H1 (cell line): ENCODE measurements around the gene ACTN4. TPM values are rescaled to one million over a fixed set of nuclear protein-coding genes. Genes with fewer than 3 reads are reported as not detected.

ENCODE experiments used
- CTCF ChIA-PET: fragments of 300-600 bp; sonication (Branson Sonifier 250); formaldehyde crosslinking; loops from one replicate; lab custom pipeline; 2021; ENCODE audit not compliant: partially characterized antibody; lab: Charles Lee
- POLR2A ChIA-PET: fragments of 300-600 bp; sonication (Branson Sonifier 250); formaldehyde crosslinking; loops from one replicate; lab custom pipeline; 2021; ENCODE audit warnings: inconsistent platforms; ENCODE audit not compliant: partially characterized antibody; lab: Charles Lee
- DNase-seq, 2 experiments: peaks; one replicate each; pipeline versions ENCODE4 v3.0.0 to v3.0.0-alpha.2; 2010 to 2022; ENCODE audit warnings: low spot score in 2 of 2, low read depth in 1 of 2, mixed read lengths in 1 of 2
- FAIRE-seq: peaks from 2 replicates; lab custom pipeline; 2011; peaks lifted over from hg19 to GRCh38; lab: Jason Lieb, UNC
- H2AFZ ChIP-seq: 2 replicates; pipeline ENCODE4 v1.8.1; 2012; ENCODE audit warnings: low read length, inconsistent platforms
- H2AK5ac ChIP-seq: 2 replicates; pipeline ENCODE4 v1.6.1; 2013; ENCODE audit warnings: low read depth, low read length
- H2BK120ac ChIP-seq: replicated peaks from 2 replicates; pipeline ENCODE3; 2013; ENCODE audit warnings: low read depth, low read length, inconsistent platforms
- H2BK12ac ChIP-seq: 2 replicates; pipeline ENCODE4 v1.6.1; 2013; ENCODE audit warnings: low read depth, low read length
- H2BK15ac ChIP-seq: 2 replicates; pipeline ENCODE4 v1.6.1; 2013; ENCODE audit warnings: low read length
- H2BK20ac ChIP-seq: 2 replicates; pipeline ENCODE4 v1.6.1; 2013; ENCODE audit warnings: low read length
- H2BK5ac ChIP-seq: 2 replicates; pipeline ENCODE4 v1.6.1; 2013; ENCODE audit warnings: low read depth, low read length
- H3K14ac ChIP-seq: 2 replicates; pipeline ENCODE4 v1.6.1; 2013; ENCODE audit warnings: inconsistent platforms; ENCODE audit not compliant: insufficient read length
- H3K18ac ChIP-seq: 2 replicates; pipeline ENCODE4 v1.6.1; 2013; ENCODE audit warnings: low read length; ENCODE audit errors: extremely low read depth
- H3K23ac ChIP-seq: 2 replicates; pipeline ENCODE4 v1.6.1; 2013; ENCODE audit warnings: inconsistent platforms; ENCODE audit not compliant: insufficient read length
- H3K23me2 ChIP-seq: 2 replicates; pipeline ENCODE4 v1.6.1; 2013; ENCODE audit warnings: low read depth, low read length
- H3K27ac ChIP-seq: 2 replicates; pipeline ENCODE4 v1.6.1; 2011; ENCODE audit warnings: low read depth, low read length, inconsistent platforms
- H3K27me3 ChIP-seq, 4 experiments: replicated peaks in 1 of 4; 1 replicate in 1 of 4; 2 replicates in 3 of 4; pipeline versions ENCODE4 v1.6.1 to v1.8.1; 2011 to 2013; ENCODE audit warnings: low read length in 3 of 4, mild to moderate bottlenecking in 3 of 4, inconsistent platforms in 2 of 4, mixed read lengths in 2 of 4, moderate library complexity in 1 of 4; ENCODE audit not compliant: control insufficient read depth in 3 of 4, insufficient read depth in 3 of 4; ENCODE audit errors: extremely low read depth in 1 of 4
- H3K36me3 ChIP-seq, 4 experiments: 2 replicates each; pipeline versions ENCODE4 v1.6.1 to v1.8.1; 2011 to 2013; ENCODE audit warnings: mild to moderate bottlenecking in 4 of 4, low read length in 3 of 4, moderate library complexity in 2 of 4, control low read depth in 1 of 4, inconsistent platforms in 1 of 4; ENCODE audit not compliant: insufficient read depth in 4 of 4, control insufficient read depth in 2 of 4
- H3K4ac ChIP-seq: replicated peaks from 2 replicates; pipeline ENCODE3; 2013; ENCODE audit warnings: low read length, low read depth, mixed read lengths, inconsistent platforms; ENCODE audit not compliant: insufficient read length
- H3K4me1 ChIP-seq, 4 experiments: replicated peaks in 1 of 4; 1 replicate in 1 of 4; 2 replicates in 3 of 4; pipeline versions ENCODE4 v1.6.1 to v1.8.1; 2011 to 2013; ENCODE audit warnings: low read length in 3 of 4, inconsistent platforms in 2 of 4, mixed read lengths in 1 of 4; ENCODE audit not compliant: insufficient read depth in 4 of 4, control insufficient read depth in 3 of 4
- H3K4me2 ChIP-seq, 2 experiments: 2 replicates each; pipeline versions ENCODE4 v1.6.1 to v1.8.1; 2011 to 2013; ENCODE audit warnings: low read depth in 2 of 2, low read length in 2 of 2, control low read depth in 1 of 2, inconsistent platforms in 1 of 2, mild to moderate bottlenecking in 1 of 2; ENCODE audit not compliant: insufficient read depth in 1 of 2
- H3K4me3 ChIP-seq, 4 experiments: fragments of 200-600, 300-600 bp in 1 of 4; sonication (generic), shearing (Covaris generic), sonication (Bioruptor Twin) in 1 of 4; 2 replicates each; pipeline versions ENCODE4 v1.5.1 to v1.8.1; 2011 to 2016; ENCODE audit warnings: low read length in 4 of 4, low read depth in 3 of 4, control low read depth in 2 of 4, inconsistent platforms in 2 of 4, mild to moderate bottlenecking in 2 of 4, mixed read lengths in 1 of 4, moderate library complexity in 1 of 4; ENCODE audit not compliant: insufficient read depth in 2 of 4; ENCODE audit errors: extremely low read depth in 1 of 4
- H3K56ac ChIP-seq: replicated peaks from 2 replicates; pipeline ENCODE3; 2013; ENCODE audit warnings: low read depth, mild to moderate bottlenecking, mixed read lengths, low read length, inconsistent platforms; ENCODE audit not compliant: insufficient read length
- H3K79me1 ChIP-seq: 2 replicates; pipeline ENCODE4 v1.6.1; 2013; ENCODE audit warnings: low read depth, low read length, control low read depth
- H3K79me2 ChIP-seq, 2 experiments: 2 replicates each; pipeline versions ENCODE4 v1.6.1 to v1.8.1; 2012 to 2013; ENCODE audit warnings: low read length in 2 of 2, mild to moderate bottlenecking in 2 of 2, inconsistent platforms in 1 of 2; ENCODE audit not compliant: insufficient read depth in 2 of 2, control insufficient read depth in 1 of 2
- H3K9ac ChIP-seq, 4 experiments: replicated peaks in 1 of 4; 1 replicate in 1 of 4; 2 replicates in 3 of 4; pipeline versions ENCODE4 v1.6.1 to v1.8.1; 2011 to 2013; ENCODE audit warnings: low read depth in 3 of 4, low read length in 3 of 4, control low read depth in 2 of 4, mild to moderate bottlenecking in 2 of 4, moderate library complexity in 2 of 4, inconsistent platforms in 1 of 4; ENCODE audit errors: extremely low read depth in 1 of 4
- H3K9me3 ChIP-seq, 2 experiments: 2 replicates each; pipeline versions ENCODE4 v1.6.1 to v1.8.1; 2012 to 2013; ENCODE audit warnings: mild to moderate bottlenecking in 2 of 2, moderate library complexity in 2 of 2, control low read depth in 1 of 2, inconsistent platforms in 1 of 2, low read depth in 1 of 2, low read length in 1 of 2, mixed read lengths in 1 of 2; ENCODE audit not compliant: insufficient read depth in 2 of 2
- H4K20me1 ChIP-seq, 2 experiments: replicated peaks in 1 of 2; 2 replicates each; pipeline versions ENCODE3 to v1.8.1; 2011 to 2013; ENCODE audit warnings: inconsistent platforms in 2 of 2, low read length in 2 of 2, mild to moderate bottlenecking in 1 of 2; ENCODE audit not compliant: insufficient read depth in 2 of 2, control insufficient read depth in 1 of 2
- H4K5ac ChIP-seq: 2 replicates; pipeline ENCODE4 v1.6.1; 2013; ENCODE audit warnings: low read length, low read depth, mixed read lengths, inconsistent platforms; ENCODE audit not compliant: insufficient read length
- H4K8ac ChIP-seq: 2 replicates; pipeline ENCODE4 v1.8.0; 2013; ENCODE audit warnings: mild to moderate bottlenecking, moderate library complexity, low read length, inconsistent platforms; ENCODE audit not compliant: insufficient read depth; ENCODE audit errors: extremely low read depth
- H4K91ac ChIP-seq: replicated peaks from 2 replicates; pipeline ENCODE3; 2013; ENCODE audit warnings: low read length, mixed read lengths, inconsistent platforms; ENCODE audit not compliant: insufficient read length
- CBX8 ChIP-seq: fragments of 300-800, 300-1000 bp; sonication (generic); IDR thresholded peaks from 2 replicates; pipeline ENCODE4 v1.7.1; 2016; ENCODE audit warnings: low read depth, low read length, borderline replicate concordance
- CTBP2 ChIP-seq: IDR thresholded peaks from 2 replicates; pipeline ENCODE4 v1.7.0; 2011; ENCODE audit warnings: borderline replicate concordance, mild to moderate bottlenecking, moderate library complexity, mixed read lengths, low read length; ENCODE audit not compliant: insufficient read depth, insufficient read length
- CTCF ChIP-seq, 3 experiments: IDR thresholded peaks; 1 replicate in 2 of 3; 2 replicates in 1 of 3; pipeline versions ENCODE4 v1.5.1 to v1.6.1; 2011; ENCODE audit warnings: low read length in 3 of 3, mild to moderate bottlenecking in 3 of 3, inconsistent platforms in 2 of 3, low read depth in 1 of 3, moderate library complexity in 1 of 3; ENCODE audit not compliant: insufficient read depth in 1 of 3; ENCODE audit errors: control extremely low read depth in 1 of 3
- KDM5A ChIP-seq: fragments of 200-600 bp; IDR thresholded peaks from 2 replicates; pipeline ENCODE4 v1.7.1; 2012; ENCODE audit warnings: mild to moderate bottlenecking, low read length, inconsistent platforms, mixed read lengths
- TAF1 ChIP-seq: IDR thresholded peaks from 2 replicates; pipeline ENCODE4 v1.6.1; 2011; ENCODE audit warnings: mild to moderate bottlenecking, low read depth, low read length
- WGBS, 2 experiments: shearing (Covaris generic) in 1 of 2; methylation state at CpG; one replicate each; pipeline versions ENCODE4 v1.1.6 to v1.1.7; 2013 to 2015; ENCODE audit warnings: low lambda C conversion rate in 2 of 2, mixed read lengths in 2 of 2, inconsistent platforms in 1 of 2, low coverage in 1 of 2, missing lambda C conversion rate in 1 of 2; ENCODE audit not compliant: insufficient replicate concordance in 2 of 2, insufficient coverage in 1 of 2, insufficient read length in 1 of 2; ENCODE audit errors: extremely low coverage in 1 of 2, missing lambda C conversion rate in 1 of 2; 5-methylcytosine and 5-hydroxymethylcytosine counted together
- polyA plus RNA-seq, 7 experiments: library from polyadenylated mRNA; depleted of rRNA in 3 of 7; stranded (reverse) in 5 of 7; unstranded in 2 of 7; fragments of >200 nt in 5 of 7; fragments of 200-250 nt in 2 of 7; gene quantifications; 1 replicate in 5 of 7; 2 replicates in 1 of 7; 4 replicates in 1 of 7; pipeline versions ENCODE4 v1.2.1 to v1.2.3, GENCODE V29; 2011 to 2013; ENCODE audit warnings: missing spikeins in 2 of 7, mixed read lengths in 2 of 7
- total RNA-seq: library from RNA; stranded (reverse); fragmentation: NEBNext Ultra II Directional; extraction: Animal tissue kit (Norgen Biotek cat#: 25700); gene quantifications from 2 replicates; pipeline ENCODE4 v1.2.1, GENCODE V29; 2021
- TF ChIP-seq, protein P1 (sequence below): IDR thresholded peaks from 2 replicates; pipeline ENCODE4 v1.6.1; 2011; ENCODE audit warnings: low read length, improper control_type of control experiment
- TF ChIP-seq, protein P2 (sequence below): IDR thresholded peaks from 2 replicates; pipeline ENCODE4 v1.6.1; 2012; ENCODE audit warnings: inconsistent platforms

ACTN4 gene
- total and polyA plus RNA-seq, 2 of the 8 experiments (the other 6 are each of a cell fraction or from before 2014, with no cell fraction given): 211 to 520 TPM

DNA sequence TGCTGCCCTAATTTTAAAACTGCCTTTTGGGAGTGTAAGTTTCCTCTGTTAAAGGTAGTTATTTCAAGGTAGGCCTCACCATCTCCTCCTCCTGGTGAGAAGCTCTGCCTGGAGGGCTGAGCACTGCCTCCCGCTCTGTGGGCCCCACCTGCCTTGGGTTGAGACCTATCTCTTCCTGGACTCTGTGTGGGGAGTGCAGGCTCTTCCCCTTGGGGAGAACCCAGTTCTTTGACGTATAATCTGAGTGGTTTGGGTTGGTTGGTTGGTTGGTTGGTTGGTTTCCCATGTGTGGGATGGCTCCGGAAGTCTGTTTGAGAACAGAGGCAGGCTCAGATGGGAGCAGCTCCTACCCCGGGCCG, 39.1 kb downstream of the ACTN4 start:
- Histone ChIP-seq H3K9me3 (no peaks in the 10 kb centered on the region), H3K9ac (peak overlapping the region in 3 of 4 experiments; percentile 12 to 35 (median 34); a peak in 5 of 7 replicates), H2BK12ac (peak overlapping the region; percentile 86; the same call in 1 of the 2 replicates), H3K4me3 (peak overlapping the region in 3 of 4 experiments; percentile 17 to 36 (median 24); a peak in 3 of 8 replicates), H3K27me3 (no peaks in the 10 kb centered on the region), H3K14ac (peak overlapping the region; percentile 69), H2AK5ac (0 out of 2 replicates have a peak overlapping the region, but pooled peaks have one; percentile 78), H3K23me2 (peaks cover 1% of the 10 kb centered on the region; the same call in 1 of the 2 replicates), H3K36me3 (no peaks in the 10 kb centered on the region), H2BK20ac (no peak overlapping the region; the same call in 1 of the 2 replicates), H3K79me2 (peaks cover 6 to 89% of the 10 kb centered on the region in 2 experiments), H3K4me1 (peaks cover 28 to 43% (median 40%) of the 10 kb centered on the region in 4 experiments), H4K91ac (peak overlapping the region; percentile 91), H3K27ac (peak overlapping the region; percentile 95), H2AFZ (no peak overlapping the region), H4K8ac (peak overlapping the region; percentile 51; the same call in 1 of the 2 replicates), H3K79me1 (peaks cover 7% of the 10 kb centered on the region), H3K4ac (peak overlapping the region; percentile 91), H4K20me1 (peaks cover 0 to 4% of the 10 kb centered on the region in 2 experiments), H3K4me2 (peak overlapping the region; percentile 54 to 55), H3K56ac (peak overlapping the region; percentile 7), H2BK5ac (peak overlapping the region; percentile 90), H3K23ac (no peak overlapping the region), H3K18ac (peak overlapping the region; percentile 93), H4K5ac (peak overlapping the region; percentile 82), H2BK15ac (peak overlapping the region; percentile 97; the same call in 1 of the 2 replicates), H2BK120ac (peak overlapping the region; percentile 67)
- POLR2A ChIA-PET: interaction anchor here (0.6 to 23.4 kb wide), 13 partner anchors 8 to 194 kb away, joined by 3 to 495 read pairs (median 5); partner anchors contain the start of gene ACTN4
- CTCF ChIA-PET: interaction anchor here (0.8 to 2.7 kb wide), 11 partner anchors 8 to 52 kb away, joined by 3 to 29 read pairs (median 5); no protein-coding TSS in a partner anchor
- whole genome bisulfite sequencing, 2 experiments: 77% methylated on average over 5 of the region's 5 CpGs; no CpG with 5 or more reads in 1 of the 2 experiments
- TF ChIP-seq CTBP2 (no peak), TAF1 (no peak), CBX8 (no peak), KDM5A (no peak), CTCF (IDR thresholded peaks at IDR 0.05; ENCODE audit: control extremely low read depth in 1 of 3, insufficient read depth in 1 of 3, low read depth in 1 of 3, low read length in 3 of 3) (peak in 2 of 3 experiments; percentile 6 to 16; a peak in 2 of 4 replicates)
- TF ChIP-seq, protein P1, sequence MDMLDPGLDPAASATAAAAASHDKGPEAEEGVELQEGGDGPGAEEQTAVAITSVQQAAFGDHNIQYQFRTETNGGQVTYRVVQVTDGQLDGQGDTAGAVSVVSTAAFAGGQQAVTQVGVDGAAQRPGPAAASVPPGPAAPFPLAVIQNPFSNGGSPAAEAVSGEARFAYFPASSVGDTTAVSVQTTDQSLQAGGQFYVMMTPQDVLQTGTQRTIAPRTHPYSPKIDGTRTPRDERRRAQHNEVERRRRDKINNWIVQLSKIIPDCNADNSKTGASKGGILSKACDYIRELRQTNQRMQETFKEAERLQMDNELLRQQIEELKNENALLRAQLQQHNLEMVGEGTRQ: no peak
- TF ChIP-seq, protein P2, sequence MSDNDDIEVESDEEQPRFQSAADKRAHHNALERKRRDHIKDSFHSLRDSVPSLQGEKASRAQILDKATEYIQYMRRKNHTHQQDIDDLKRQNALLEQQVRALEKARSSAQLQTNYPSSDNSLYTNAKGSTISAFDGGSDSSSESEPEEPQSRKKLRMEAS: no peak
- DNase-seq (no peak), FAIRE-seq (no peak)
